Measurements from ENCODE around the gene HS2ST1. TPM values are rescaled to one million over a fixed set of nuclear protein-coding genes. Genes with fewer than 3 reads are reported as not detected.
"Not testable (repeated sequence)": the region's sequence is repeated elsewhere in the genome, so short reads cannot be mapped to it uniquely, and the experiment has no call there.

The HS2ST1 gene
- total and polyA plus RNA-seq, 9 donors: 11.5 to 31.6 (median 21.8) TPM

DNA sequence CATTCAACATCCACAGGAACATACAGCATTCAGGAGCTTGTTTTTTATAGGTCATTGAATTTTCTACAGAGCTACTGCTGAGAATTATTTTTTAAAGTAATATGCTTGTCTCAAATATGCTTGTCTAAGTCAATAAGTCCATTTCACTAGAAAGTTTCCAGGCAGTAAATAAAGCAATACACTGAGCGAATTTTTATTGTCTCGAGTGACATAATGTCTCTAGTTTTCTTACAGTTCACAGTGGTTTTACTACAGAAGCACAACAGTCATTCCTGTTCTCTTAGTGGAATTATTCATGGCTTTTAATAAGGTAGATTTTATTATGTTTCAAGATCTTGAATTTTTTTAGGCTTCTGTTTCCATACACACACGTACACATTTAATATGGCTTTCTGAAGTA, 83.8 kb downstream of the HS2ST1 start:
- H3K27me3 ChIP-seq: no peaks in the 10 kb centered on the region

DNA sequence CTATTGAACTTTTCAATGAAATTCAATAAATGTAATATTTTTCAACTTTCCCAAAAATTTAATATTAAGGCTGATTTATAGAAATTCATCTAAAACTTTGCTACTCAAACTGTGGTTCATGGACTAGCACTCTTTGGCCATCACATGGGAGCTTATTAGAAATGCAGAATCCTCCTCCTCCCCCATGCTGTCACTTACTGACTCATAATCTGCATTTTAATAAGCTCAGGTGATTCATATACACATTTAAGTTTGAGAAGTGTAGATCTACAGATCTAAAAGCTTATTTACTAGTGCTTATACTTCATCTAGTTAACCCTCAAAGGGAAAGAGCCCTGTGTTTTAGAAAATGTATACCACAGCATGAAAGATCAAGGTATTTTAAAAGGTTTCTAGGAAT, 84.3 kb downstream of the HS2ST1 start:
- intact Hi-C loops (cut with DNase I): no loop called here
- Histone ChIP-seq H3K27me3 (no peaks in the 10 kb centered on the region), H3K4me1 (ENCODE audit: insufficient read depth) (no peaks in the 10 kb centered on the region), H3K36me3 (no peaks in the 10 kb centered on the region), H3K9me3 (no peaks in the 10 kb centered on the region), H3K27ac (no peak overlapping the region), H3K4me3 (no peak overlapping the region)
- DNase-seq: no peak
- TF ChIP-seq, protein P1, sequence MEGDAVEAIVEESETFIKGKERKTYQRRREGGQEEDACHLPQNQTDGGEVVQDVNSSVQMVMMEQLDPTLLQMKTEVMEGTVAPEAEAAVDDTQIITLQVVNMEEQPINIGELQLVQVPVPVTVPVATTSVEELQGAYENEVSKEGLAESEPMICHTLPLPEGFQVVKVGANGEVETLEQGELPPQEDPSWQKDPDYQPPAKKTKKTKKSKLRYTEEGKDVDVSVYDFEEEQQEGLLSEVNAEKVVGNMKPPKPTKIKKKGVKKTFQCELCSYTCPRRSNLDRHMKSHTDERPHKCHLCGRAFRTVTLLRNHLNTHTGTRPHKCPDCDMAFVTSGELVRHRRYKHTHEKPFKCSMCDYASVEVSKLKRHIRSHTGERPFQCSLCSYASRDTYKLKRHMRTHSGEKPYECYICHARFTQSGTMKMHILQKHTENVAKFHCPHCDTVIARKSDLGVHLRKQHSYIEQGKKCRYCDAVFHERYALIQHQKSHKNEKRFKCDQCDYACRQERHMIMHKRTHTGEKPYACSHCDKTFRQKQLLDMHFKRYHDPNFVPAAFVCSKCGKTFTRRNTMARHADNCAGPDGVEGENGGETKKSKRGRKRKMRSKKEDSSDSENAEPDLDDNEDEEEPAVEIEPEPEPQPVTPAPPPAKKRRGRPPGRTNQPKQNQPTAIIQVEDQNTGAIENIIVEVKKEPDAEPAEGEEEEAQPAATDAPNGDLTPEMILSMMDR (IDR thresholded peaks at IDR 0.05): no peak
- TF ChIP-seq POLR2A (IDR thresholded peaks at IDR 0.05) (no peak), EP300 (IDR thresholded peaks at IDR 0.05) (no peak)

More for the DNA sequence above, 83.8 kb downstream of the HS2ST1 start:
- Histone ChIP-seq H3K4me3 (no peak overlapping the region), H3K27ac (no peak overlapping the region), H3K36me3 (no peaks in the 10 kb centered on the region), H3K9me3 (no peaks in the 10 kb centered on the region), H3K4me1 (ENCODE audit: insufficient read depth) (no peaks in the 10 kb centered on the region)
- intact Hi-C loops (cut with DNase I): no loop called here
- TF ChIP-seq, protein P1 (IDR thresholded peaks at IDR 0.05): no peak
- no peak for TF ChIP-seq EP300 (IDR thresholded peaks at IDR 0.05)
- TF ChIP-seq POLR2A (IDR thresholded peaks at IDR 0.05): no peak
- 94 to 98% (median 98%) methylated on average over 3 of the region's 3 CpGs for WGBS, 3 donors
- no peak for DNase-seq

DNA sequence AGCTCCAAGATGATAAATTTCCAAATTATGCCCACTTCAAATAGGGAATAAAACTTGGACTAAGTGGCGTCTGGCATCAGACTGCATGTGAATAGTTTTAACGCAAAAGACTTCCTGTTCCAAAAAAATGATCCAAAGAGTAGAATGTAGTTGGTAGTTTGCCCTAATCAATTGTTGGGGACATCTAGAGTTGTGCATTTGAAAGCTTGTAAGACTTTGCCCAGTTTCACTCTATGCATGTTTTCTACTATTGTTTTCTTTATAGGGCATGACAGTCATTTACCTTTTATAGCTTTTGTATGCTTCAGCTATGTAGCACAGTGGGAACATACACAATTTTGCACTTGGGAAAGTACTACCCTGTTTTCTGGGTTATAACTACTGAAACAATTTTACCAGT, 86.0 kb downstream of the HS2ST1 start:
- H3K36me3 ChIP-seq: no peaks in the 10 kb centered on the region
- H3K4me3 ChIP-seq: no peak overlapping the region
- H3K4me1 ChIP-seq (ENCODE audit: insufficient read depth): no peaks in the 10 kb centered on the region
- H3K27me3 ChIP-seq: no peaks in the 10 kb centered on the region
- intact Hi-C loops (cut with DNase I): no loop called here
- DNase-seq: no peak
- 45 to 49% (median 47%) methylated on average over 2 of the region's 2 CpGs for WGBS, 3 donors
- H3K27ac ChIP-seq: no peak overlapping the region
- TF ChIP-seq EP300 (IDR thresholded peaks at IDR 0.05): no peak
- TF ChIP-seq, protein P1 (IDR thresholded peaks at IDR 0.05): no peak
- TF ChIP-seq POLR2A (IDR thresholded peaks at IDR 0.05): no peak
- no peaks in the 10 kb centered on the region for H3K9me3 ChIP-seq

DNA sequence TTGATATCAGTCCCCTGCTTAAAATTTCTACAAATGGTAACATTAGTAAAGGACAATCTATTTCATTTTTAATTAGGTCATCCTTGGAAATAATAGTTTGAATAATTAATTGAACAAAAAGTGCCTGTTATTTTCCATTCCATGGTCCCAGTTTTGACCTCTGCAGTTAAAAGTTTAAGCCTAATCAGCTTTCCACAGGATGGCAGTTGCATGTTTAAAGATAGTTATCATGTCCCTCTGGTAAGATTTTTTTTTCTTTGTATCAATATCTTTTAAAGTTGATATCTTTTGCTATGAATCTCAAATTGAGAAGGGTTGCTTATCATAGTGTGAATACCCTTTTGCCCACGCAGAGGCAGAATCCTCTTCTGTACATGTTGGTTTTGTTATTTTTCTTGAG, 90.4 kb downstream of the HS2ST1 start:
- no peak overlapping the region for H3K4me3 ChIP-seq
- H3K36me3 ChIP-seq: no peaks in the 10 kb centered on the region
- WGBS, 3 donors: 92 to 100% (median 98%) methylated on average over 1 of the region's 1 CpG
- intact Hi-C loops (cut with DNase I): no loop called here
- TF ChIP-seq, protein P1 (IDR thresholded peaks at IDR 0.05): no peak
- TF ChIP-seq POLR2A (IDR thresholded peaks at IDR 0.05) (no peak), EP300 (IDR thresholded peaks at IDR 0.05) (no peak)
- peaks cover 2% of the 10 kb centered on the region for H3K4me1 ChIP-seq (ENCODE audit: insufficient read depth)
- no peak for DNase-seq
- H3K9me3 ChIP-seq: no peaks in the 10 kb centered on the region
- H3K27me3 ChIP-seq: no peaks in the 10 kb centered on the region
- no peak overlapping the region for H3K27ac ChIP-seq

DNA sequence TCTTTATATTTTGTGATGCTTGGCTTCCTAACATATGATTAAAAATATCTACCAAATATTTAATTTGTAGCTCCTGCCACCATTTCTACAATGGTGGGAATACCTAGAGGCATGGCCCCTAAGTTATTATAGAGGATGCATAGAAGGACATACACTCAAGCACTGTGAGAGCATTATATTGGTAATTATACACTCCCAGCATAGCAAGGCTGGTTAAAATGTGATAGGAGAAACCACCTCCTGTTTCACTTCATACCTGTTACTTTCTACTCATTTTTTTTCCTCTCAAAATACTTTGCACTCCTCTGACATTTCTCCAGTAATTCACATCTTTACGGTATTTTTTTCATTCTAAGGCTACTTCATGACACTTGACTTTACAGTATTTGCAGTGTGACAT, 92.9 kb downstream of the HS2ST1 start:
- intact Hi-C loops (cut with DNase I): no loop called here
- Histone ChIP-seq H3K36me3 (no peaks in the 10 kb centered on the region), H3K9me3 (no peaks in the 10 kb centered on the region), H3K4me3 (no peak overlapping the region), H3K27ac (no peak overlapping the region), H3K27me3 (no peaks in the 10 kb centered on the region), H3K4me1 (ENCODE audit: insufficient read depth) (peaks cover 2% of the 10 kb centered on the region)
- WGBS, 3 donors: 94 to 98% (median 97%) methylated on average over 1 of the region's 1 CpG
- no peak for DNase-seq
- no peak for TF ChIP-seq POLR2A (IDR thresholded peaks at IDR 0.05)
- TF ChIP-seq, protein P1 (IDR thresholded peaks at IDR 0.05): no peak
- no peak for TF ChIP-seq EP300 (IDR thresholded peaks at IDR 0.05)

DNA sequence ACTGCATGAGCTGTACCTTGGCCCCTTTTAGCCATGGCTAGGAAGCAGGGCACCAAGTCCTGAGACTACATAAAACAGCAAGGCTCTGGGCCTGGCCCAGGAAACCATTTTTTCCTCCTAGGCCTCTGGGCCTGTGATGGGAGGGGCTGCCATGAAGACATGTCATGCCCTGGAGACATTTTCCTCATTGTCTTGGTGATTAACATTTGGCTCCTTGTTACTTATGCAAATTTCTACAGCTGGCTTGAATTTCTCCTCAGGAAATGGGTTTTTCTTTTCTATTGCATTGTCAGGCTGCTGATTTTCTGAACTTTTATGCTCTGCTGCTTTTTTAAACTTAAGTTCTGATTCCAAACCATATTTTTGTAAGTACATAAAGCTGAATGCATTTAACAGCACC, 99.0 kb downstream of the HS2ST1 start:
- H3K9me3 ChIP-seq; H3K27me3 ChIP-seq; H3K27ac ChIP-seq; H3K4me3 ChIP-seq; intact Hi-C loops (cut with DNase I); H3K36me3 ChIP-seq; H3K4me1 ChIP-seq (ENCODE audit: insufficient read depth); DNase-seq: not testable (repeated sequence)

All from ovary (tissue), 9 donors.